ENCODE measurements around the gene DGCR8. TPM values are rescaled to one million over a fixed set of nuclear protein-coding genes. Genes with fewer than 3 reads are reported as not detected.

The DGCR8 gene
- polyA plus RNA-seq, 1 donor, result 36.5 TPM

- no peak overlapping the region for H3K27ac ChIP-seq (ENCODE audit: low read length)
- DNase-seq, result no peak
- no peaks in the 10 kb centered on the region for H3K27me3 ChIP-seq (ENCODE audit: control insufficient read depth, insufficient read depth, low read length)
- H3K4me1 ChIP-seq (ENCODE audit: control insufficient read depth, insufficient read depth, low read length), result no peaks in the 10 kb centered on the region
- H3K36me3 ChIP-seq (ENCODE audit: control insufficient read depth, insufficient read depth, low read length), result peaks cover 40% of the 10 kb centered on the region
- 83% methylated on average over 2 of the region's 26 CpGs for WGBS (ENCODE audit: insufficient coverage, low lambda C conversion rate)
- H3K9me3 ChIP-seq (ENCODE audit: control insufficient read depth, low read depth, low read length), result no peaks in the 10 kb centered on the region
- H3K4me3 ChIP-seq (ENCODE audit: low read length), result no peak overlapping the region
These were observed 27.5 kb upstream of the DGCR8 start for GRCh38 chr22:20052309-20053259.

- Histone ChIP-seq H3K36me3 (ENCODE audit: control insufficient read depth, insufficient read depth, low read length) (peaks cover 40% of the 10 kb centered on the region), H3K27ac (ENCODE audit: low read length) (no peak overlapping the region), H3K9me3 (ENCODE audit: control insufficient read depth, low read depth, low read length) (no peaks in the 10 kb centered on the region), H3K27me3 (ENCODE audit: control insufficient read depth, insufficient read depth, low read length) (no peaks in the 10 kb centered on the region), H3K4me1 (ENCODE audit: control insufficient read depth, insufficient read depth, low read length) (no peaks in the 10 kb centered on the region), H3K4me3 (ENCODE audit: low read length) (no peak overlapping the region)
- WGBS (ENCODE audit: insufficient coverage, low lambda C conversion rate), result no CpG with 5 or more reads among the region's 14 CpGs
- no peak for DNase-seq
These were observed 26.5 kb upstream of the DGCR8 start for GRCh38 chr22:20053407-20054033.

GRCh38 chr22:20054034-20054427 lies 26.0 kb upstream of the DGCR8 start:
- DNase-seq, result no peak
- no peaks in the 10 kb centered on the region for H3K4me1 ChIP-seq (ENCODE audit: control insufficient read depth, insufficient read depth, low read length)
- peaks cover 40% of the 10 kb centered on the region for H3K36me3 ChIP-seq (ENCODE audit: control insufficient read depth, insufficient read depth, low read length)
- no peak overlapping the region for H3K27ac ChIP-seq (ENCODE audit: low read length)
- H3K4me3 ChIP-seq (ENCODE audit: low read length), result no peak overlapping the region
- no CpG with 5 or more reads among the region's 12 CpGs for WGBS (ENCODE audit: insufficient coverage, low lambda C conversion rate)
- no peaks in the 10 kb centered on the region for H3K27me3 ChIP-seq (ENCODE audit: control insufficient read depth, insufficient read depth, low read length)
- no peaks in the 10 kb centered on the region for H3K9me3 ChIP-seq (ENCODE audit: control insufficient read depth, low read depth, low read length)

GRCh38 chr22:20054485-20054884 lies 25.6 kb upstream of the DGCR8 start:
- peaks cover 40% of the 10 kb centered on the region for H3K36me3 ChIP-seq (ENCODE audit: control insufficient read depth, insufficient read depth, low read length)
- H3K4me3 ChIP-seq (ENCODE audit: low read length), result no peak overlapping the region
- no peak for DNase-seq
- no peaks in the 10 kb centered on the region for H3K27me3 ChIP-seq (ENCODE audit: control insufficient read depth, insufficient read depth, low read length)
- WGBS (ENCODE audit: insufficient coverage, low lambda C conversion rate), result no CpG with 5 or more reads among the region's 6 CpGs
- no peaks in the 10 kb centered on the region for H3K9me3 ChIP-seq (ENCODE audit: control insufficient read depth, low read depth, low read length)
- no peak overlapping the region for H3K27ac ChIP-seq (ENCODE audit: low read length)
- no peaks in the 10 kb centered on the region for H3K4me1 ChIP-seq (ENCODE audit: control insufficient read depth, insufficient read depth, low read length)

GRCh38 chr22:20055144-20055543 lies 24.9 kb upstream of the DGCR8 start:
- H3K4me3 ChIP-seq (ENCODE audit: low read length), result no peak overlapping the region
- WGBS (ENCODE audit: insufficient coverage, low lambda C conversion rate), result no CpG with 5 or more reads among the region's 2 CpGs
- no peak overlapping the region for H3K27ac ChIP-seq (ENCODE audit: low read length)
- no peaks in the 10 kb centered on the region for H3K9me3 ChIP-seq (ENCODE audit: control insufficient read depth, low read depth, low read length)
- H3K27me3 ChIP-seq (ENCODE audit: control insufficient read depth, insufficient read depth, low read length), result no peaks in the 10 kb centered on the region
- no peaks in the 10 kb centered on the region for H3K4me1 ChIP-seq (ENCODE audit: control insufficient read depth, insufficient read depth, low read length)
- DNase-seq, result no peak
- peaks cover 38% of the 10 kb centered on the region for H3K36me3 ChIP-seq (ENCODE audit: control insufficient read depth, insufficient read depth, low read length)

- Histone ChIP-seq H3K27ac (ENCODE audit: low read length) (no peak overlapping the region), H3K4me3 (ENCODE audit: low read length) (no peak overlapping the region), H3K4me1 (ENCODE audit: control insufficient read depth, insufficient read depth, low read length) (no peaks in the 10 kb centered on the region), H3K9me3 (ENCODE audit: control insufficient read depth, low read depth, low read length) (no peaks in the 10 kb centered on the region), H3K36me3 (ENCODE audit: control insufficient read depth, insufficient read depth, low read length) (peaks cover 38% of the 10 kb centered on the region), H3K27me3 (ENCODE audit: control insufficient read depth, insufficient read depth, low read length) (no peaks in the 10 kb centered on the region)
- no peak for DNase-seq
- no CpG with 5 or more reads among the region's 15 CpGs for WGBS (ENCODE audit: insufficient coverage, low lambda C conversion rate)
These were observed 24.4 kb upstream of the DGCR8 start for GRCh38 chr22:20055654-20056053.

GRCh38 chr22:20056161-20056560 lies 23.9 kb upstream of the DGCR8 start:
- Histone ChIP-seq H3K4me3 (ENCODE audit: low read length) (no peak overlapping the region), H3K4me1 (ENCODE audit: control insufficient read depth, insufficient read depth, low read length) (no peaks in the 10 kb centered on the region), H3K36me3 (ENCODE audit: control insufficient read depth, insufficient read depth, low read length) (peaks cover 39% of the 10 kb centered on the region), H3K27me3 (ENCODE audit: control insufficient read depth, insufficient read depth, low read length) (no peaks in the 10 kb centered on the region), H3K9me3 (ENCODE audit: control insufficient read depth, low read depth, low read length) (no peaks in the 10 kb centered on the region), H3K27ac (ENCODE audit: low read length) (no peak overlapping the region)
- DNase-seq, result no peak
- no CpG with 5 or more reads among the region's 10 CpGs for WGBS (ENCODE audit: insufficient coverage, low lambda C conversion rate)

GRCh38 chr22:20056696-20057386 lies 23.2 kb upstream of the DGCR8 start:
- Histone ChIP-seq H3K9me3 (ENCODE audit: control insufficient read depth, low read depth, low read length) (no peaks in the 10 kb centered on the region), H3K27me3 (ENCODE audit: control insufficient read depth, insufficient read depth, low read length) (no peaks in the 10 kb centered on the region), H3K4me1 (ENCODE audit: control insufficient read depth, insufficient read depth, low read length) (no peaks in the 10 kb centered on the region), H3K36me3 (ENCODE audit: control insufficient read depth, insufficient read depth, low read length) (peaks cover 41% of the 10 kb centered on the region), H3K27ac (ENCODE audit: low read length) (no peak overlapping the region), H3K4me3 (ENCODE audit: low read length) (no peak overlapping the region)
- no peak for DNase-seq
- no CpG with 5 or more reads among the region's 16 CpGs for WGBS (ENCODE audit: insufficient coverage, low lambda C conversion rate)

- Histone ChIP-seq H3K36me3 (ENCODE audit: control insufficient read depth, insufficient read depth, low read length) (peaks cover 44% of the 10 kb centered on the region), H3K27ac (ENCODE audit: low read length) (no peak overlapping the region), H3K9me3 (ENCODE audit: control insufficient read depth, low read depth, low read length) (no peaks in the 10 kb centered on the region), H3K4me1 (ENCODE audit: control insufficient read depth, insufficient read depth, low read length) (no peaks in the 10 kb centered on the region), H3K4me3 (ENCODE audit: low read length) (no peak overlapping the region), H3K27me3 (ENCODE audit: control insufficient read depth, insufficient read depth, low read length) (no peaks in the 10 kb centered on the region)
- no peak for DNase-seq
- no CpG with 5 or more reads among the region's 13 CpGs for WGBS (ENCODE audit: insufficient coverage, low lambda C conversion rate)
These were observed 22.3 kb upstream of the DGCR8 start for GRCh38 chr22:20057596-20058268.

All from large intestine (tissue), 3 donors.